ENCODE results near the gene MAN1A1.

DNA sequence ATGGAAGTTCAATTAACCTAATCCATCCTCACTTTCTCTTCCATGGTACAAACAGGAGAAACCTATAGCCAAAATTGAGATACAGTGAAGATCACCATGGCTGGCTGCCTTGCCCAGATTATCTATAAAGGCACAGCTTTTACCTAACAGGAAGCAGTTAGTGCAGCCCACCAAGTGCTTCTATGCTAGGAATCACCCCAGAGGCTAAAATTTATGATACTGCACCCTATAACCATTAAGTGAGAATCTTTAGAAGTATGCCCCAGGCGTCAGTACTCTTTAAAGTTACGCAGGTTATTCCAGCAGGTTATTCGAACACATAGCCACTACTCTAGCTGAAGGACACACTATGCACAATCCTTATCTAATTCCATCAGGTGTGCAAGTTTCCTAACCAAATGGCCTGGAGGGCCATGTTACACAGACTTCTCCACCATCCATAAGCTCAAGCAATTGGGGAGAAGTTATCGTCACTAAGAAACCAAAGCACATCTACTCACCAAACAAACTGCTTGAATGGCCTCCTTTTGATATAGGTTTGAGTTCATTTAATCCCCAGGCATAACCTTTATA lies 43.1 kb downstream of the MAN1A1 start:
- TF ChIP-seq, protein P1, sequence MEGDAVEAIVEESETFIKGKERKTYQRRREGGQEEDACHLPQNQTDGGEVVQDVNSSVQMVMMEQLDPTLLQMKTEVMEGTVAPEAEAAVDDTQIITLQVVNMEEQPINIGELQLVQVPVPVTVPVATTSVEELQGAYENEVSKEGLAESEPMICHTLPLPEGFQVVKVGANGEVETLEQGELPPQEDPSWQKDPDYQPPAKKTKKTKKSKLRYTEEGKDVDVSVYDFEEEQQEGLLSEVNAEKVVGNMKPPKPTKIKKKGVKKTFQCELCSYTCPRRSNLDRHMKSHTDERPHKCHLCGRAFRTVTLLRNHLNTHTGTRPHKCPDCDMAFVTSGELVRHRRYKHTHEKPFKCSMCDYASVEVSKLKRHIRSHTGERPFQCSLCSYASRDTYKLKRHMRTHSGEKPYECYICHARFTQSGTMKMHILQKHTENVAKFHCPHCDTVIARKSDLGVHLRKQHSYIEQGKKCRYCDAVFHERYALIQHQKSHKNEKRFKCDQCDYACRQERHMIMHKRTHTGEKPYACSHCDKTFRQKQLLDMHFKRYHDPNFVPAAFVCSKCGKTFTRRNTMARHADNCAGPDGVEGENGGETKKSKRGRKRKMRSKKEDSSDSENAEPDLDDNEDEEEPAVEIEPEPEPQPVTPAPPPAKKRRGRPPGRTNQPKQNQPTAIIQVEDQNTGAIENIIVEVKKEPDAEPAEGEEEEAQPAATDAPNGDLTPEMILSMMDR (IDR thresholded peaks at IDR 0.05 in 4 of 5, conservative IDR thresholded peaks at IDR 0.05 in 1 of 5) = no peak
- no peak for TF ChIP-seq POLR2A (IDR thresholded peaks at IDR 0.05)

Data from gastrocnemius medialis (tissue), 4 donors.